Islet of Langerhans (tissue), 1 donor: ENCODE data around the gene TNS3.
"Not testable (repeated sequence)": the region's sequence is repeated elsewhere in the genome, so short reads cannot be mapped to it uniquely, and the experiment has no call there.

ENCODE experiments used
- FAIRE-seq: peaks from one replicate; lab custom pipeline; 2011; peaks lifted over from hg19 to GRCh38; lab: Jason Lieb, UNC

Gene TNS3

DNA sequence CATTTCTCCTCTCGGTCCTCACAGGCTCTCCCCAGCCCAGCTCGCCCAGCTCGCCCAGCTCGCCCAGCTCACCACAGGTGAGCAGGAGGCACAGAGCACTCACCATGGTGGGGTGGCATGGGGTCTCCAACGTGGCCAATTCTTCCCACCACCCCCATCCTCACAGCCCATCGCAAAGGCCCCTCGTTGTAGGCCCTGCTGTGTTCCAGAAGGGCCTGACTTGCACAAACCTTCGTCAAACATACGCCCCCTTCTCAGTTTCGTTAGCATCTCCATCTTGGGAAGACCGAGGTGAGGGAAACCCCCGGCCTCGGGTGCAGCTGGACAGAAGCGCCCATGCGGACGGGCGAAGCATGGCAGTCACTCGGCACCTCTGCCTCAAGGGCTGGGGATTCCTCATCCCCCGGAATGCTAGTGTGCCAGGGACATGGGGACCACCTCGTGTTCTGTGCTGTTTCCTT lies 304.6 kb downstream of the TNS3 start:
- FAIRE-seq = no peak

- no peak for FAIRE-seq
These were observed 307.7 kb downstream of the TNS3 start for GRCh38 chr7:47273974-47274766.

DNA sequence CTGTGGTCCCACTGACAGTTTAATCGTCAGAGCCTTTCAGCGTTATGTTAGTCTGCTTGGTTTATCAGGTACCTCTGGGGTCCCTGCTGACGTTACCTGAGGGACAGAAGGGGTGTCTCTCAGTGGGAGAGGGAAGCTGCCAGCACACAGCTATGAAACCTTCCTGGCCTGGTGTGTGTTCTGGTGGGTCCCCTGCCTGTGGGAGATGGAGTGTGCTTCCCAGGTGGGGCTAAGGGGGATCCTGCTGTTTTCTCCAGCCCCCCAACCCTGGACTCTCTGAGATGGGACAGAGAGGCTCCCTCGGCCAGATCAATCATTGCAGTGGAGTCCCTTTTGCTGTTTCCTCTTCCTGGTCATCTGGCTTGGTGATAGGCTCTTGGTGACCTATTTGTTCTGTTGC lies 308.8 kb downstream of the TNS3 start:
- no peak for FAIRE-seq

- FAIRE-seq = no peak
These were observed 310.2 kb downstream of the TNS3 start for GRCh38 chr7:47271749-47272148.

DNA sequence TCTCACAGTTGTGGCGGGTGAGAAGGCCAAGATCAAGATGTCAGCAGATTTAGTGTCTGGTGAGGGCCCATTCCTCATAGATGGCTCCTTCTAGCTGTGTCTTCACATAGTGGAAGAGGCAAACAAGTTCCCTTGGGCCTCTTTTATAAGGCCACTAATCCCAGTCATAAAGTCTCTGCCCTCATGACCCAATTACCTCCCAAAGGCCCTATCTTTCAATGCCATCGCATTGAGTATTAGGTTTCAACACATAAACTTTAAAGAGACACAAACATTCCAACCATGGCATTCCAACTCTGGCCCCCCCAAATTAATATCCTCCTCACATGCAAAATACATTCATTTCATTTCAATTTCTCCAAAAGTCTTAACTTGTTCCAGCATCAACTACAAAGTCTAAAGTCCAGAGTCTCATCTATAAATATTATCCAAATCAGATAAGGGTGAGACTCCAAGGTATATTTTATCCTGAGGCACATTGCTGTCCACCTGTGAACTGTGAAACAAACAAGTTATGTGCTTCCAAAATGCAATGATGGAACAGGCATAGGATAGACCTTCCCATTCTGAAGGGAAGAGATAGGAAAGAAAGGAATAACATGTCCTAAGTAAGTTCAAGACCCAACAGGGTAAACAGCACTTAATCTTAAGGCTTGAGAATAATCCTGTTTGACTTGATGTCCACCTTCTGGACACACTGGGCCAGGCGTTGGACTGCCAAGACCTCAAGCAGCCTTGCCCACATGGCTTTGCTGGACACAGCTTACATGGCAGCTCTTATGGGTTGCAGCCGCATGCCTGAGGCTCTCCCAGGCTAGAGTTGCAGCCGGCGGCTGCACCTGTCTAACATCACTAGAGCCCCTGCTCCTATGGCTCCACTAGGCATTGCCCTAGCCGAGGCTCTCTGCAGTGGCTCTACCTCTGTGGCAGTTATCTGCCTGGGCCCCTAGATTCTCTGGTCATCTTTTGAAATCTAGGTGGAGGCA lies 312.8 kb downstream of the TNS3 start:
- no peak for FAIRE-seq

GRCh38 chr7:47267346-47267745 lies 314.6 kb downstream of the TNS3 start:
- no peak for FAIRE-seq

DNA sequence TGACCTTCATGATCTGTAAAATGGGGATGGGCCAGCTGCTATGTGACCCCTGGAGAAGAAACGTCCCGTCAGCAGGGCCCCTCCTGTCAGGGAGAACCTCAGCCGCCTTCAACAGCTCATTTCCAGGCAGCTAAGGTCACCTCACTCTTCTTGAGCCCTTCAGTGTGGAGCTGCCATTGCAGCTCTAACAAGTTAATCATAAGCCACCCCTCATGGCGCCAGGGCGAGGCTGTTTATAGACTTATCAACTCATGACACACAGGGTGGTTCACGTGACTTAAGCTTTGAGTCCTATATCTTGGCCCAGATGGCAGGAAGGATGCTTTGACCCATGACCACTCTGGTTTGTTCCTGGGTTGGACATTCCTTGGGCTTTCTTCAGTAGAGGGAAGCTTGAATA lies 315.1 kb downstream of the TNS3 start:
- FAIRE-seq = no peak

DNA sequence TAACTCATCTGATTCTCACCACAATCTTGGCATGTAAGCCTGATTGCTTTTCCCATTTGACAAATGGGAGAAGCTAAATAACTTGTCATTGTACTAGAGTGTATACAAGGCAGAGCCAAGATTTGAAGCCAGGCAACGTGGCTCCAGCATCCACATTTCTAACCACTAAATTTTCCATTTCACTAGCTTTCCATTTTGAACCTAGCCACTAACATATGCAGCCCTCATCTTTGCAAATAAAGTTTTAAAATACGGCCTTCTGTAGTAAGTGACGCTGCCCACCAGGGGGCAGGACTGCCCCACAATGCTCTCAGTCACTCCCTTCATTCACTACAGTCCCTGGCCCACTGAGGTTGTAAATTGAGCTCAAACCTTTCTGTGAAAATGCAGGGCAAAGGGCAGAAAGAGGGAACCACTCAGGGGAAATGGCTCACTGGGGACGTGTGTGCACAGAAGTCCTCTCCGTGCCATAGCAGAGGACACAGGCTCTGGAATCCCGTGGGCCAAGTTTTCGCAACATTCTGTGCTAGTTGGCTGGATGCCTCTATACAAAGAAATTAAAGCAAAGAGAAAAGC lies 315.7 kb downstream of the TNS3 start:
- peak; percentile 95 for FAIRE-seq

- FAIRE-seq = no peak
These were observed 316.3 kb downstream of the TNS3 start for GRCh38 chr7:47265621-47266020.

GRCh38 chr7:47264021-47264651 lies 317.8 kb downstream of the TNS3 start:
- no peak for FAIRE-seq

DNA sequence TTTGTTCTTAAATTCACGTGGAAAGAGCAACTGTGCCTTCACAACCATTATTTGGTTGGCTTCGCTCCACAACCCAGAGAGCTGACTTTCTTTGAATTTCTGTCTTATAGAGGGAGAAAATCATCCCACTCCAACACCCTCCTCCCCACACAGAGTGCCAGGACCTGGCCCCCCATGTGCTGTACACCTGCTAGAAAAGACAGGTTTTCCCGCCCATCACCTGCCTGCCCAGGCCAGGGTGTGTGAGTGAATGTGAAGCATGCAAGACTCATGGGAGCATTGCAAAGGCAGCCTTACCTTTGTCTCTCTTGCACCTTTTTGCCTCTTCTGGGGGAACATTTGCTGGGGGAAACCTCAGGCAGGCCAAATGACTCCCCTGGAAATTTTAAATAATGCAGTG lies 319.0 kb downstream of the TNS3 start:
- FAIRE-seq = no peak

GRCh38 chr7:47262160-47262559 lies 319.8 kb downstream of the TNS3 start:
- FAIRE-seq = not testable (repeated sequence)

GRCh38 chr7:47260270-47260669 lies 321.6 kb downstream of the TNS3 start:
- FAIRE-seq = no peak

DNA sequence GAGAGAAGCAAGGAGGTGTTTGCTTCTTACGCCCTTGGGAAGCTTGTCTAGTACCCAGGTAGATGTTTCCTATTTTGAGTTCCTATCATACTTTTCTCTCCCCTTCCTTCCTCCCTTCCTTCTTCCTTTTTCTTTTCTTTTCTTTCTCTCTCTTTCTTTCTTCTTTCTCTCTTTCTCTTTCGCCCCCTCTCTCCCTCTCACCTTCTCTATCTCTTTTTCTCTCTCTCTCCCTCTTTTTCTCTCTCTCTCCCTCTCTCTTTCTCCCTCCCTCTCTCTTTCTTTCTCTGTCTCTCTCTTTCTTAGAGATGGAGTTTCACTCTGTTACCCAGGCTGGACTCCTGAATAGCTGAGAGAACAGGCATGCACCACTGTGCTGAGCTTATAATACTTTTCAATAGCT lies 322.2 kb downstream of the TNS3 start:
- FAIRE-seq = no peak

- no peak for FAIRE-seq
These were observed 323.1 kb downstream of the TNS3 start for GRCh38 chr7:47258798-47259197.

DNA sequence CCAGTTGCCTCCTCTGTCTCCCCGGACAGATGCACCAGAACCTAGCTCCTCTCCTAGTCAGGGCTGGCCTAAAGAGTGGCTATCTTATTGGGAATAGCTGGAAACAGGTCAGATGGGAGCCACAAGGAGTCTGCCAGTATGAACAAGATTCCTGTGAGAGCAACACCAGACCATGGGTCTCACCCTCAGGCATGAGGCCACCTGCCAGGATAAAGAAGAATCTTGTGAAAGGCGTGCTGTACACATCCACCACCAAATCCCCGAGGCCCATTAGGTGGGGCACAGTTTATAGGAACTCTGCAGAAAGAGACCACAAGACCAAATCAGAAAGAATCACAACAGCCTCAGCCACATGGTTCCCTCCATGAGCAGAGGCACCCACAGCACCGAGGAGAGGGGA lies 325.9 kb downstream of the TNS3 start:
- FAIRE-seq = no peak

GRCh38 chr7:47255441-47255840 lies 326.5 kb downstream of the TNS3 start:
- FAIRE-seq = no peak

DNA sequence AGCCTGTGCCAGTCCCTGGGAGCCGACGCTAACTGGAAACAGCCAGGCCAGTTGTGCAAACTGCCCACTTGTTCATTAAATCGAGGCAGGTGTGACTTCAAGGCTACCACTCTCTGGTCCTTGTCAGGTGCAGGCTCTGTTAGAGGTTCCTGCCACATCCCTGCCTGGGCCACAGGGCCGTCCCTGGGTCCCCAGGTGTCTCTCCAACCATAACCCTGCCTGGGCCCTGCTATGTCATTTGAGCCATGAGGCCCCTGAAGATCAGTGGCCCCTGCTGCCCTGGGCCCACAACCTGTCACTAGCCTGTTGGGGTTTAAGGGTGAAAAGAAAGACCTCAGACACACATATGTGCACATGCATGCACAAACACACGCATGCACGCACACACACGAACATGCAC lies 326.9 kb downstream of the TNS3 start:
- FAIRE-seq = no peak

GRCh38 chr7:47254081-47254977 lies 327.6 kb downstream of the TNS3 start:
- no peak for FAIRE-seq

DNA sequence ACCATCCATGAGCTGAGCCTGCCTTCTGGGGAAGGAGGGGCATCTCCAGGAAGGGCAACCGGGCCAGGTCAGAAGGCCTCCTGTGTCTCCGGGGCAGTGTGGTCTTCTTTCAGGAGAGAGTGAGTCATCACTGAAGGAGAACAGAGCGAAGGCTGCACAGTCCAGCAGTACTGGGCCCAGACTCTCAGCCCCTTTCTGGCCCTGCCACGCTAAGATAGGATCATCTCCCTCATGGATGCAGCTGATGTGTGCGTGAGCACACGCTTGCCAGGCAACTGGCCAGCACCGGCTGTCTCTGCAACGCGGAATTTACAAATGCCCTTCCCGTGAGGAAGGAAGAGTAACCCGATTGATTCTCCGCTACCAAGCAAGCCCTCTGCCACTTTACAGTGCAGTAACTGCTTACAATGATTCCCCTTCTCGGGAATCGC lies 328.2 kb downstream of the TNS3 start:
- peak; percentile 33 for FAIRE-seq

DNA sequence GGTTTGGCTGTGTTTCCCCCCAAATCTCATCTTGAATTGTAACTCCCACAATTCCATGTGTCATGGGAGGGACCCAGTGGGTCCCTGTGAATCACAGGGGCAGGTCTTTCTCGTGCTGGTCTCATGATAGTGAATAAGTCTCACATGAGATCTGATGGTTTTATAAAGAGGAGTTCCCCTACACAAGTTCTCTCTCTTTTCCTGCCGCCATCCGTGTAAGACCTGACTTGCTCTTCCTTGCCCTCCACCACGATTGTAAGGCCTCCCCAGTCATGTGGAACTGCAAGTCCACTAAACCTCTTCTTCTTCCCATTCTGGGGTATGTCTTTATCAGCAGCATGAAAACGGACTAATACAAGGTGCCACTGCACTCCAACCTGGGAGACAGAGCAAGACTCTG lies 329.2 kb downstream of the TNS3 start:
- FAIRE-seq = no peak
